ENCODE measurements around the gene PRR4.

DNA sequence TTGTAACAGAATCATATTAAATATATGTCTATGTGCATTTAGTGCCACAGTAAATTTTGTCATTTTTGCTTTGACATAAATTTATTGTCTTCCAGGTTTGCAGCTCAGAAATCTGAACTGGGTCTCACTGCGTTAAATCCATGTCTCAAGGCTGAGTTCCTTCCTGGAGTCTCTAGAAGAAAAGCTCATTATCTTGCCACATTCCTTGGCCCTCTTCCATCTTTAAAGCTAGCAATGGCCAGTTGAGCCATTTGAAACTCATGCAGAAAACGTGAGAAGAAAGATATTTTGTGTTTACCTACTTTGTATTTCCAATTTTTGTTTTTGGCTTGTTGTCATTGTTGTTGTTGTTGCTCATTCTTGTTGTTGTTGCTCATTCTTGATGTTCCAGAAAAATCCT lies 24.1 kb upstream of the PRR4 start:
- no peak for TF ChIP-seq POLR2A (IDR thresholded peaks at IDR 0.05)
- TF ChIP-seq, protein P1, sequence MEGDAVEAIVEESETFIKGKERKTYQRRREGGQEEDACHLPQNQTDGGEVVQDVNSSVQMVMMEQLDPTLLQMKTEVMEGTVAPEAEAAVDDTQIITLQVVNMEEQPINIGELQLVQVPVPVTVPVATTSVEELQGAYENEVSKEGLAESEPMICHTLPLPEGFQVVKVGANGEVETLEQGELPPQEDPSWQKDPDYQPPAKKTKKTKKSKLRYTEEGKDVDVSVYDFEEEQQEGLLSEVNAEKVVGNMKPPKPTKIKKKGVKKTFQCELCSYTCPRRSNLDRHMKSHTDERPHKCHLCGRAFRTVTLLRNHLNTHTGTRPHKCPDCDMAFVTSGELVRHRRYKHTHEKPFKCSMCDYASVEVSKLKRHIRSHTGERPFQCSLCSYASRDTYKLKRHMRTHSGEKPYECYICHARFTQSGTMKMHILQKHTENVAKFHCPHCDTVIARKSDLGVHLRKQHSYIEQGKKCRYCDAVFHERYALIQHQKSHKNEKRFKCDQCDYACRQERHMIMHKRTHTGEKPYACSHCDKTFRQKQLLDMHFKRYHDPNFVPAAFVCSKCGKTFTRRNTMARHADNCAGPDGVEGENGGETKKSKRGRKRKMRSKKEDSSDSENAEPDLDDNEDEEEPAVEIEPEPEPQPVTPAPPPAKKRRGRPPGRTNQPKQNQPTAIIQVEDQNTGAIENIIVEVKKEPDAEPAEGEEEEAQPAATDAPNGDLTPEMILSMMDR (IDR thresholded peaks at IDR 0.05), result no peak
